Hepatocyte (in vitro differentiated cells): ENCODE results near the gene EPHB4.
"Not testable (repeated sequence)": the region's sequence is repeated elsewhere in the genome, so short reads cannot be mapped to it uniquely, and the experiment has no call there.

Source experiments
- EZH2 ChIP-seq: fragments of 200-600 bp; sonication (generic); IDR thresholded peaks from 2 replicates; pipeline ENCODE4 v1.6.1; 2016; ENCODE audit warnings: antibody characterized with exemption, mild to moderate bottlenecking, borderline replicate concordance
- EZH2phosphoT487 ChIP-seq: fragments of 200-600 bp; sonication (generic); IDR thresholded peaks from one replicate; pipeline ENCODE4 v1.6.1; 2018; ENCODE audit warnings: antibody characterized with exemption, mild to moderate bottlenecking, low read depth, moderate library complexity; ENCODE audit not compliant: unreplicated experiment, severe bottlenecking
- TF ChIP-seq, protein P1 (sequence below): fragments of 200-600 bp; sonication (generic); IDR thresholded peaks from 2 replicates; pipeline ENCODE4 v1.5.1; 2016; ENCODE audit warnings: antibody characterized with exemption, mild to moderate bottlenecking; ENCODE audit not compliant: poor library complexity

DNA sequence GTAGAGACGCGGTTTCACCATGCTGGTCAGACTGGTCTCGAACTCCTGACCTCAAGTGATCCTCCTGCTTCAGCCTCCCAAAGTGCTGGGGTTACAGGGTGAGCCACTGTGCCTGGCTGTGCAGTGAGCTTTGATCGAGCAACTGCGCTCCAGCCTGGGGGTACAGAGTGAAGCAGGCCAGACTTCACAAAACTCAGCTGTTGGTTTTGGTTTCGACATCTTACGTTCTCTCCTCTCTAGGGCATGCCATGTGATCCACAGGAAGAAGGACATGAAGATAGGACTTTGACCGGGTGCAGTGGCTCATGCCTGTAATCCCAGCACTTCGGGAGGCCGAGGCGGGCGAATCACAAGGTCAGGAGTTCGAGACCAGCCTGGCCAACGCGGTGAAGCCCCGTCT, 10.8 kb downstream of the EPHB4 start:
- TF ChIP-seq, protein P1, sequence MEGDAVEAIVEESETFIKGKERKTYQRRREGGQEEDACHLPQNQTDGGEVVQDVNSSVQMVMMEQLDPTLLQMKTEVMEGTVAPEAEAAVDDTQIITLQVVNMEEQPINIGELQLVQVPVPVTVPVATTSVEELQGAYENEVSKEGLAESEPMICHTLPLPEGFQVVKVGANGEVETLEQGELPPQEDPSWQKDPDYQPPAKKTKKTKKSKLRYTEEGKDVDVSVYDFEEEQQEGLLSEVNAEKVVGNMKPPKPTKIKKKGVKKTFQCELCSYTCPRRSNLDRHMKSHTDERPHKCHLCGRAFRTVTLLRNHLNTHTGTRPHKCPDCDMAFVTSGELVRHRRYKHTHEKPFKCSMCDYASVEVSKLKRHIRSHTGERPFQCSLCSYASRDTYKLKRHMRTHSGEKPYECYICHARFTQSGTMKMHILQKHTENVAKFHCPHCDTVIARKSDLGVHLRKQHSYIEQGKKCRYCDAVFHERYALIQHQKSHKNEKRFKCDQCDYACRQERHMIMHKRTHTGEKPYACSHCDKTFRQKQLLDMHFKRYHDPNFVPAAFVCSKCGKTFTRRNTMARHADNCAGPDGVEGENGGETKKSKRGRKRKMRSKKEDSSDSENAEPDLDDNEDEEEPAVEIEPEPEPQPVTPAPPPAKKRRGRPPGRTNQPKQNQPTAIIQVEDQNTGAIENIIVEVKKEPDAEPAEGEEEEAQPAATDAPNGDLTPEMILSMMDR, result not testable (repeated sequence)
- not testable (repeated sequence) for TF ChIP-seq EZH2phosphoT487, EZH2
